IMR-90 (cell line): ENCODE measurements around the gene OR2H1. TPM values are rescaled to one million over a fixed set of nuclear protein-coding genes. Genes with fewer than 3 reads are reported as not detected.

Experiments
- ATAC-seq: fragments of 200-7000 bp; cut with Tn5 transposase; 2 replicates; pipeline ENCODE4 v1.9.1; 2020; ENCODE audit warnings: low read depth, mild to moderate bottlenecking, moderate library complexity
- BruUV-seq: library from RNA; stranded (reverse); fragments of 400-500 nt; replicated peaks from 2 replicates; lab custom pipeline; 2021; lab: Mats Ljungman, UMichigan
- CTCF ChIA-PET: fragments of 300-600 bp; formaldehyde crosslinking; extraction: SDS; loops from one replicate; lab custom pipeline; 2021; ENCODE audit warnings: antibody characterized with exemption; lab: Yijun Ruan, JAX
- POLR2A ChIA-PET: fragments of 300-600 bp; sonication (Branson Sonifier 250); formaldehyde crosslinking; loops from one replicate; lab custom pipeline; 2022; ENCODE audit warnings: antibody characterized with exemption; ENCODE audit not compliant: unreplicated experiment; lab: Charles Lee
- DNase-seq: peaks from one replicate; pipeline ENCODE4 v3.0.0; 2013
- H2AFZ ChIP-seq: replicated peaks from 2 replicates; pipeline ENCODE3; 2013; ENCODE audit warnings: low read length, mild to moderate bottlenecking; ENCODE audit not compliant: poor library complexity
- H2AK5ac ChIP-seq: 2 replicates; pipeline ENCODE4 v1.6.1; 2013; ENCODE audit warnings: low read depth, low read length, inconsistent platforms
- H2AK9ac ChIP-seq: replicated peaks from 2 replicates; pipeline ENCODE3; 2013; ENCODE audit warnings: mild to moderate bottlenecking, low read depth, low read length, moderate library complexity; ENCODE audit not compliant: poor library complexity
- H2BK120ac ChIP-seq: 2 replicates; pipeline ENCODE4 v1.6.1; 2013; ENCODE audit warnings: low read depth, low read length, inconsistent platforms
- H2BK15ac ChIP-seq: 3 replicates; pipeline ENCODE4 v1.6.1; 2013; ENCODE audit warnings: low read depth, low read length, inconsistent platforms
- H2BK20ac ChIP-seq: 2 replicates; pipeline ENCODE4 v1.6.1; 2013; ENCODE audit warnings: low read depth, mild to moderate bottlenecking, inconsistent platforms, low read length, moderate library complexity
- H2BK5ac ChIP-seq: 2 replicates; pipeline ENCODE4 v1.6.1; 2013; ENCODE audit warnings: mild to moderate bottlenecking, low read depth, low read length, inconsistent platforms; ENCODE audit not compliant: poor library complexity, severe bottlenecking
- H3K14ac ChIP-seq: replicated peaks from 2 replicates; pipeline ENCODE4 v1.6.1; 2013; ENCODE audit warnings: low read depth, low read length, inconsistent platforms
- H3K18ac ChIP-seq: 2 replicates; pipeline ENCODE4 v1.6.1; 2013; ENCODE audit warnings: low read depth, low read length, control low read depth
- H3K23ac ChIP-seq: 2 replicates; pipeline ENCODE4 v1.6.1; 2013; ENCODE audit warnings: low read depth, low read length, inconsistent platforms
- H3K27ac ChIP-seq: 2 replicates; pipeline ENCODE4 v1.5.1; 2013; ENCODE audit warnings: mild to moderate bottlenecking, control low read depth, low read length; ENCODE audit not compliant: insufficient read depth
- H3K27me3 ChIP-seq: 2 replicates; pipeline ENCODE4 v1.6.1; 2013; ENCODE audit warnings: low read length; ENCODE audit not compliant: control insufficient read depth, insufficient read depth
- H3K36me3 ChIP-seq: 2 replicates; pipeline ENCODE4 v1.6.1; 2013; ENCODE audit warnings: low read length, mixed read lengths; ENCODE audit not compliant: control insufficient read depth, insufficient read depth
- H3K4ac ChIP-seq: 2 replicates; pipeline ENCODE4 v1.6.1; 2013; ENCODE audit warnings: low read depth, low read length, inconsistent platforms
- H3K4me1 ChIP-seq: 2 replicates; pipeline ENCODE4 v1.6.1; 2013; ENCODE audit warnings: low read length, mixed read lengths; ENCODE audit not compliant: control insufficient read depth, insufficient read depth
- H3K4me2 ChIP-seq: 2 replicates; pipeline ENCODE4 v1.6.1; 2013; ENCODE audit warnings: low read depth, mild to moderate bottlenecking, control low read depth, low read length, moderate library complexity
- H3K4me3 ChIP-seq: 2 replicates; pipeline ENCODE4 v1.5.1; 2013; ENCODE audit warnings: low read depth, mild to moderate bottlenecking, control low read depth, low read length, moderate library complexity; ENCODE audit not compliant: insufficient read depth
- H3K56ac ChIP-seq: 2 replicates; pipeline ENCODE4 v1.6.1; 2013; ENCODE audit warnings: low read length, inconsistent platforms; ENCODE audit not compliant: insufficient read depth; ENCODE audit errors: extremely low read depth
- H3K79me1 ChIP-seq, 2 experiments: 2 replicates each; pipeline ENCODE4 v1.6.1; 2013; ENCODE audit warnings: low read length in 2 of 2, inconsistent platforms in 1 of 2, low read depth in 1 of 2
- H3K9ac ChIP-seq: 2 replicates; pipeline ENCODE4 v1.6.1; 2013; ENCODE audit warnings: low read depth, low read length, control low read depth
- H3K9me1 ChIP-seq: 2 replicates; pipeline ENCODE4 v1.6.1; 2013; ENCODE audit warnings: low read length, inconsistent platforms; ENCODE audit not compliant: insufficient read depth
- H3K9me3 ChIP-seq: 2 replicates; pipeline ENCODE4 v1.6.1; 2013; ENCODE audit warnings: low read length; ENCODE audit not compliant: control insufficient read depth, insufficient read depth
- H4K20me1 ChIP-seq: 2 replicates; pipeline ENCODE4 v1.6.1; 2013; ENCODE audit warnings: low read length, inconsistent platforms; ENCODE audit not compliant: insufficient read depth
- H4K5ac ChIP-seq: 2 replicates; pipeline ENCODE4 v1.6.1; 2013; ENCODE audit warnings: mild to moderate bottlenecking, low read depth, low read length, control low read depth
- H4K8ac ChIP-seq, 2 experiments: 2 replicates each; pipeline ENCODE4 v1.6.1; 2013; ENCODE audit warnings: low read depth in 2 of 2, low read length in 2 of 2, control low read depth in 1 of 2, inconsistent platforms in 1 of 2
- H4K91ac ChIP-seq: 2 replicates; pipeline ENCODE4 v1.6.1; 2013; ENCODE audit warnings: low read depth, low read length, inconsistent platforms; ENCODE audit not compliant: insufficient read depth
- BHLHE40 ChIP-seq: fragments of 150-350 bp; IDR thresholded peaks from 2 replicates; pipeline ENCODE4 v1.6.1; 2016; ENCODE audit warnings: mild to moderate bottlenecking, low read depth, low read length
- RAD21 ChIP-seq: IDR thresholded peaks from 2 replicates; pipeline ENCODE4 v1.6.1; 2012; ENCODE audit warnings: low read length, improper control_type of control experiment
- RFX5 ChIP-seq: IDR thresholded peaks from 2 replicates; pipeline ENCODE4 v1.8.0; 2012; ENCODE audit warnings: low read depth, mild to moderate bottlenecking, low read length, moderate library complexity
- WGBS, 2 experiments: methylation state at CpG; one replicate each; pipeline versions ENCODE4 v1.1.5 to v1.1.7; 2013; ENCODE audit warnings: missing lambda C conversion rate in 2 of 2; ENCODE audit not compliant: insufficient read length in 1 of 2; ENCODE audit errors: extremely low coverage in 2 of 2; 5-methylcytosine and 5-hydroxymethylcytosine counted together
- dilution Hi-C: fragments of 300-500 bp; cut with HindIII; formaldehyde crosslinking; loops from one replicate; pipeline ENCODE4 v1.14.3; 2018; ENCODE audit warnings: low sequenced_read_pairs; ENCODE audit not compliant: unreplicated experiment
- in situ Hi-C: fragments of 300-500 bp; cut with MboI; formaldehyde crosslinking; loops from 3 replicates; pipeline ENCODE4 v1.14.3; 2019; ENCODE audit warnings: low sequenced_read_pairs, inconsistent platforms, mixed read lengths
- intact Hi-C: fragments of 100-400 bp; cut with micrococcal nuclease; formaldehyde crosslinking; loops from 2 replicates; pipeline ENCODE4 v1.10.0; 2022
- polyA plus RNA-seq, 3 experiments: library from polyadenylated mRNA; depleted of rRNA; stranded (reverse); fragments of >200 nt; gene quantifications; 2 replicates each; pipeline ENCODE4 v1.2.3, GENCODE V29; 2012; ENCODE audit warnings: low replicate concordance in 1 of 3
- total RNA-seq: library from RNA; depleted of rRNA; stranded (reverse); fragments of >200 nt; gene quantifications from 2 replicates; pipeline ENCODE4 v1.2.3, GENCODE V29; 2012

The OR2H1 gene
- total and polyA plus RNA-seq, 2 of the 4 experiments (the other 2 are of a cell fraction) = not detected

GRCh38 chr6:29502181-29502580 lies 45.2 kb downstream of the OR2H1 start:
- Histone ChIP-seq H4K91ac (no peak overlapping the region), H3K4me1 (no peaks in the 10 kb centered on the region), H4K20me1 (no peaks in the 10 kb centered on the region), H3K9me3 (peaks cover 8% of the 10 kb centered on the region; the same call in 1 of the 2 replicates), H3K4ac (no peak overlapping the region), H2BK20ac (no peak overlapping the region), H3K56ac (no peak overlapping the region), H2AFZ (no peak overlapping the region), H4K5ac (no peak overlapping the region), H2BK15ac (no peak overlapping the region), H3K79me1 (no peaks in the 10 kb centered on the region), H2BK5ac (no peak overlapping the region), H2BK120ac (no peak overlapping the region), H4K8ac (no peak overlapping the region), H3K27me3 (no peaks in the 10 kb centered on the region), H3K23ac (no peak overlapping the region), H3K4me3 (no peak overlapping the region), H3K9me1 (no peaks in the 10 kb centered on the region), H3K4me2 (no peak overlapping the region), H2AK9ac (no peak overlapping the region), H3K36me3 (no peaks in the 10 kb centered on the region), H3K18ac (no peak overlapping the region), H2AK5ac (no peak overlapping the region), H3K9ac (no peak overlapping the region), H3K27ac (no peak overlapping the region), H3K14ac (no peak overlapping the region)
- BruUV-seq = no TSS peak
- no CpG with 5 or more reads among the region's 3 CpGs for WGBS, 2 experiments
- no peak for TF ChIP-seq RAD21
- no peak for TF ChIP-seq RFX5
- TF ChIP-seq BHLHE40 = no peak
- ChIA-PET CTCF (no interaction called here), POLR2A (no interaction called here)
- in situ Hi-C loops (no loop called here), dilution Hi-C loops (no loop called here), intact Hi-C loops (no loop called here)
- ATAC-seq (no peak), DNase-seq (no peak)
